ENCODE data around the gene ABLIM2. TPM values are rescaled to one million over a fixed set of nuclear protein-coding genes. Genes with fewer than 3 reads are reported as not detected.

ABLIM2 gene
- total and polyA plus RNA-seq, 2 of the 13 experiments (the other 11 are each of a cell fraction or from before 2014, with no cell fraction given): 0.20 to 0.37 TPM

DNA sequence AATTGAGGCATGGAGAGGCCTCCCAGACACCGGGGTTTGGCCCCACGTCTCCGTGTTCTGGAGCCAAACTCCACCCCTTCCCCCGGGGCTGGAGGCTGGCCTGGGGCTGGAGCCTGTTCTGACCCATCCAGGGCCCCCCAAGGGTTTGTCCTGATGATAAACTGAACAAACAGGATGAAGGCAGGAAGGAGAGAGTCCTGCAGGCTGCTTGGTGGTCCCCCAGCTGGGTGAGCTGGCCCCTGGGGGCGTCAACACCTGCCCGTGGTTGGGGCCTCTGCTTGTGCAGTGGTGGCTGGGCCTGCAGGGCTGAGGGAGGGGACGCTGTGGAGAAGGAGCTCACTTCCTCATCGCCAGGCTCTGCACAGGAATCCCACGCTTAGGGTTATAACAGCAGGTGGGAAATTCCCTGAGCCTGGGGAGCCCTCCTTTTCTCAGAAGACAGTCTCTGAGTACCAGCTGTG, 42.7 kb upstream of the ABLIM2 start:
- 4% methylated on average over 6 of the region's 9 CpGs for WGBS (ENCODE audit: low lambda C conversion rate)
- ChIA-PET POLR2A (interaction anchor here (0.9 to 2.6 kb wide), 3 partner anchors 24 to 25 kb away, joined by 4 to 11 read pairs (median 5); no protein-coding TSS in a partner anchor), CTCF (ENCODE audit: low intra/inter-chr PET ratio, low total read pairs) (no interaction called here)
- Histone ChIP-seq H3K9ac (ENCODE audit: insufficient read depth, low read depth, low read length) (peak overlapping the region; percentile 92), H3K4me2 (ENCODE audit: low read depth, low read length) (peak overlapping the region; percentile 88), H3K36me3 (replicated peaks in 1 of 2; ENCODE audit: control insufficient read depth in 1 of 2, insufficient read depth in 2 of 2, low read length in 2 of 2) (peaks cover 3 to 6% of the 10 kb centered on the region in 2 experiments; a peak in 3 of 5 replicates), H3K79me2 (ENCODE audit: insufficient read depth, low read length) (peaks cover 56% of the 10 kb centered on the region), H3K9me3 (ENCODE audit: low read length) (no peaks in the 10 kb centered on the region), H3K4me1 (ENCODE audit: insufficient read depth, low read length) (peaks cover 69% of the 10 kb centered on the region), H3K4me3 (replicated peaks in 1 of 3; ENCODE audit: insufficient read depth in 1 of 3, low read depth in 2 of 3, low read length in 3 of 3) (peak overlapping the region; percentile 73 to 88 (median 85)), H3K27me3 (ENCODE audit: control insufficient read depth in 1 of 2, insufficient read depth in 2 of 2, low read length in 2 of 2) (peaks cover 0 to 13% of the 10 kb centered on the region in 2 experiments; a peak in 3 of 5 replicates), H4K20me1 (ENCODE audit: insufficient read depth, low read length) (peaks cover 24% of the 10 kb centered on the region; the same call in 1 of the 2 replicates), H2AFZ (ENCODE audit: low read length) (no peak overlapping the region), H3K27ac (ENCODE audit: extremely low read length, insufficient read depth, low read length) (peak overlapping the region; percentile 66)
- intact Hi-C loops (cut with micrococcal nuclease; ENCODE audit: unreplicated experiment): no loop called here
- no peak for ATAC-seq
- no peak for FAIRE-seq
- no TSS peak for BruUV-seq (replicated peaks)
- in situ Hi-C loops (cut with HindIII; ENCODE audit: extremely low pct_ligation_motif_present, low pct_unique_long_range_greater_than_20kb): no loop called here
- DNase-seq (ENCODE audit: low spot score): no peak
- peak; percentile 70 for TF ChIP-seq ZSCAN25 (CRISPR knock-in tag; IDR thresholded peaks at IDR 0.05)
- no peak for TF ChIP-seq ZNF660 (CRISPR knock-in tag; IDR thresholded peaks at IDR 0.05; ENCODE audit: borderline replicate concordance, low read depth)
- TF ChIP-seq ZEB1 (IDR thresholded peaks at IDR 0.05; ENCODE audit: insufficient replicate concordance, low read depth): no peak
- TF ChIP-seq ZNF816 (CRISPR knock-in tag; IDR thresholded peaks at IDR 0.05; ENCODE audit: borderline replicate concordance): no peak
- TF ChIP-seq, protein P1, sequence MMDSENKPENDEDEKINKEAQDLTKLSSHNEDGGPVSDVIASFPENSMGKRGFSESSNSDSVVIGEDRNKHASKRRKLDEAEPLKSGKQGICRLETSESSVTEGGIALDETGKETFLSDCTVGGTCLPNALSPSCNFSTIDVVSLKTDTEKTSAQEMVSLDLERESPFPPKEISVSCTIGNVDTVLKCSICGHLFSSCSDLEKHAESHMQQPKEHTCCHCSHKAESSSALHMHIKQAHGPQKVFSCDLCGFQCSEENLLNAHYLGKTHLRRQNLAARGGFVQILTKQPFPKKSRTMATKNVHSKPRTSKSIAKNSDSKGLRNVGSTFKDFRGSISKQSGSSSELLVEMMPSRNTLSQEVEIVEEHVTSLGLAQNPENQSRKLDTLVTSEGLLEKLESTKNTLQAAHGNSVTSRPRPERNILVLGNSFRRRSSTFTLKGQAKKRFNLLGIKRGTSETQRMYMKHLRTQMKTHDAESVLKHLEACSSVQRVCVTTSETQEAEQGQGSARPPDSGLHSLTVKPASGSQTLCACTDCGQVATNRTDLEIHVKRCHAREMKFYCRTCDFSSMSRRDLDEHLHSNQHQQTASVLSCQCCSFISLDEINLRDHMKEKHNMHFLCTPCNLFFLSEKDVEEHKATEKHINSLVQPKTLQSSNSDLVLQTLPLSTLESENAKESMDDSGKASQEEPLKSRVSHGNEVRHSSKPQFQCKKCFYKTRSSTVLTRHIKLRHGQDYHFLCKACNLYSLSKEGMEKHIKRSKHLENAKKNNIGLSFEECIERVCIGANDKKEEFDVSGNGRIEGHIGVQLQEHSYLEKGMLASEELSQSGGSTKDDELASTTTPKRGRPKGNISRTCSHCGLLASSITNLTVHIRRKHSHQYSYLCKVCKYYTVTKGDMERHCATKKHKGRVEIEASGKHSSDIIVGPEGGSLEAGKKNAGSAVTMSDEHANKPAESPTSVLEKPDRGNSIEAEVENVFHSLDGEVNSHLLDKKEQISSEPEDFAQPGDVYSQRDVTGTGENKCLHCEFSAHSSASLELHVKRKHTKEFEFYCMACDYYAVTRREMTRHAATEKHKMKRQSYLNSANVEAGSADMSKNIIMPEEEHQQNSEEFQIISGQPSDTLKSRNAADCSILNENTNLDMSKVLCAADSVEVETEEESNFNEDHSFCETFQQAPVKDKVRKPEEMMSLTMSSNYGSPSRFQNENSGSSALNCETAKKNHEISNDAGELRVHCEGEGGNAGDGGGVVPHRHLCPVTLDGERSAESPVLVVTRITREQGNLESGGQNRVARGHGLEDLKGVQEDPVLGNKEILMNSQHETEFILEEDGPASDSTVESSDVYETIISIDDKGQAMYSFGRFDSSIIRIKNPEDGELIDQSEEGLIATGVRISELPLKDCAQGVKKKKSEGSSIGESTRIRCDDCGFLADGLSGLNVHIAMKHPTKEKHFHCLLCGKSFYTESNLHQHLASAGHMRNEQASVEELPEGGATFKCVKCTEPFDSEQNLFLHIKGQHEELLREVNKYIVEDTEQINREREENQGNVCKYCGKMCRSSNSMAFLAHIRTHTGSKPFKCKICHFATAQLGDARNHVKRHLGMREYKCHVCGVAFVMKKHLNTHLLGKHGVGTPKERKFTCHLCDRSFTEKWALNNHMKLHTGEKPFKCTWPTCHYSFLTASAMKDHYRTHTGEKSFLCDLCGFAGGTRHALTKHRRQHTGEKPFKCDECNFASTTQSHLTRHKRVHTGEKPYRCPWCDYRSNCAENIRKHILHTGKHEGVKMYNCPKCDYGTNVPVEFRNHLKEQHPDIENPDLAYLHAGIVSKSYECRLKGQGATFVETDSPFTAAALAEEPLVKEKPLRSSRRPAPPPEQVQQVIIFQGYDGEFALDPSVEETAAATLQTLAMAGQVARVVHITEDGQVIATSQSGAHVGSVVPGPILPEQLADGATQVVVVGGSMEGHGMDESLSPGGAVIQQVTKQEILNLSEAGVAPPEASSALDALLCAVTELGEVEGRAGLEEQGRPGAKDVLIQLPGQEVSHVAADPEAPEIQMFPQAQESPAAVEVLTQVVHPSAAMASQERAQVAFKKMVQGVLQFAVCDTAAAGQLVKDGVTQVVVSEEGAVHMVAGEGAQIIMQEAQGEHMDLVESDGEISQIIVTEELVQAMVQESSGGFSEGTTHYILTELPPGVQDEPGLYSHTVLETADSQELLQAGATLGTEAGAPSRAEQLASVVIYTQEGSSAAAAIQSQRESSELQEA (CRISPR knock-in tag; IDR thresholded peaks at IDR 0.05; ENCODE audit: not compliant biosample characterization): no peak
- TF ChIP-seq, protein P2, sequence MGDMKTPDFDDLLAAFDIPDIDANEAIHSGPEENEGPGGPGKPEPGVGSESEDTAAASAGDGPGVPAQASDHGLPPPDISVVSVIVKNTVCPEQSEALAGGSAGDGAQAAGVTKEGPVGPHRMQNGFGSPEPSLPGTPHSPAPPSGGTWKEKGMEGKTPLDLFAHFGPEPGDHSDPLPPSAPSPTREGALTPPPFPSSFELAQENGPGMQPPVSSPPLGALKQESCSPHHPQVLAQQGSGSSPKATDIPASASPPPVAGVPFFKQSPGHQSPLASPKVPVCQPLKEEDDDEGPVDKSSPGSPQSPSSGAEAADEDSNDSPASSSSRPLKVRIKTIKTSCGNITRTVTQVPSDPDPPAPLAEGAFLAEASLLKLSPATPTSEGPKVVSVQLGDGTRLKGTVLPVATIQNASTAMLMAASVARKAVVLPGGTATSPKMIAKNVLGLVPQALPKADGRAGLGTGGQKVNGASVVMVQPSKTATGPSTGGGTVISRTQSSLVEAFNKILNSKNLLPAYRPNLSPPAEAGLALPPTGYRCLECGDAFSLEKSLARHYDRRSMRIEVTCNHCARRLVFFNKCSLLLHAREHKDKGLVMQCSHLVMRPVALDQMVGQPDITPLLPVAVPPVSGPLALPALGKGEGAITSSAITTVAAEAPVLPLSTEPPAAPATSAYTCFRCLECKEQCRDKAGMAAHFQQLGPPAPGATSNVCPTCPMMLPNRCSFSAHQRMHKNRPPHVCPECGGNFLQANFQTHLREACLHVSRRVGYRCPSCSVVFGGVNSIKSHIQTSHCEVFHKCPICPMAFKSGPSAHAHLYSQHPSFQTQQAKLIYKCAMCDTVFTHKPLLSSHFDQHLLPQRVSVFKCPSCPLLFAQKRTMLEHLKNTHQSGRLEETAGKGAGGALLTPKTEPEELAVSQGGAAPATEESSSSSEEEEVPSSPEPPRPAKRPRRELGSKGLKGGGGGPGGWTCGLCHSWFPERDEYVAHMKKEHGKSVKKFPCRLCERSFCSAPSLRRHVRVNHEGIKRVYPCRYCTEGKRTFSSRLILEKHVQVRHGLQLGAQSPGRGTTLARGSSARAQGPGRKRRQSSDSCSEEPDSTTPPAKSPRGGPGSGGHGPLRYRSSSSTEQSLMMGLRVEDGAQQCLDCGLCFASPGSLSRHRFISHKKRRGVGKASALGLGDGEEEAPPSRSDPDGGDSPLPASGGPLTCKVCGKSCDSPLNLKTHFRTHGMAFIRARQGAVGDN (CRISPR knock-in tag; IDR thresholded peaks at IDR 0.05): peak; percentile 55
- no peak for TF ChIP-seq ZFP62 (CRISPR knock-in tag; IDR thresholded peaks at IDR 0.05)
- TF ChIP-seq ZIK1 (CRISPR knock-in tag; IDR thresholded peaks at IDR 0.05; ENCODE audit: borderline replicate concordance, low read depth): no peak
- TF ChIP-seq CENPT (CRISPR knock-in tag; IDR thresholded peaks at IDR 0.05; ENCODE audit: low read depth): no peak
- TF ChIP-seq SP4 (CRISPR knock-in tag; IDR thresholded peaks at IDR 0.05): peak; percentile 16; the same call in 1 of the 2 replicates
- TF ChIP-seq ZNF878 (CRISPR knock-in tag; IDR thresholded peaks at IDR 0.05): no peak
- TF ChIP-seq ZNF263 (CRISPR knock-in tag; IDR thresholded peaks at IDR 0.05): peak; percentile 10; the same call in 1 of the 2 replicates

Measured in HepG2 (cell line).